Measurements from ENCODE around the gene SELPLG.
A peak's percentile ranks its signal among the peaks of the same experiment; 100 is the strongest.
"Not testable (repeated sequence)": the region's sequence is repeated elsewhere in the genome, so short reads cannot be mapped to it uniquely, and the experiment has no call there.

SELPLG gene

GRCh38 chr12:108633534-108634248, at the start of gene SELPLG:
Gene SELPLG (minus strand): TSS chr12:108633894. CDS start chr12:108624307, 9,587 bp downstream.
- peak; percentile 68 to 76 for DNase-seq (ENCODE audit: low read depth in 1 of 2, low spot score in 1 of 2)

GRCh38 chr12:108681317-108681716, 47.6 kb upstream of the SELPLG start:
- DNase-seq (ENCODE audit: low read depth in 1 of 2, low spot score in 1 of 2): no peak

GRCh38 chr12:108679106-108679681, 45.5 kb upstream of the SELPLG start:
- DNase-seq (ENCODE audit: low read depth in 1 of 2, low spot score in 1 of 2): no peak

DNA sequence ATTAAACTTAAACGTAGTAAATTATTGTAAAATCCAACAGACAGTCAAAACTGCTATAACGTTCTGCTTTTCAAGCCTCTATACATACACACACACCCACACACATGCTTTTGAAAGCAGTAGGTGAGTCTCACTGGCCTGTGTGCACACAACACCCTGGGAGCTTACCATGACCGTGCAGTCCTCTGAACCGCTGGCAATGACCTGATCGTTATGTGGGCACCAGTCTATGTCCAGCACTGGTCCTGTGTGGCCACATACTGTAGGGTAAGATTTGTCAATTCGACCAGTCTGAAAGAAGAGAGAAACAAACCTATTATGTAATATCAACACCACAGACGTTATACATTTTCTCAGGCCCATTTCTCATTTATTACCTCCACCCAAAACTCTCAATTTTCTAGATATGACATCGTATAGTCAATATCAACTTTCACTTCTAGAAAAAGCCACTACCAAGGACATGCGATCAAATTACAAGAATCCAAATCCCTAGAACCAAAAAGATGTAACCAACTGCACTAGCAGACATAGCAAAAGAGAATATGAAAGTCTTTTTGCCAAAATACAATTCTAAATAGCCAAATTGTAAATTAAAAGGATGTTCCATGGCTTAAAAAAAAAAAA, 44.5 kb upstream of the SELPLG start:
- no peak for DNase-seq (ENCODE audit: low read depth in 1 of 2, low spot score in 1 of 2)

GRCh38 chr12:108677381-108677780, 43.7 kb upstream of the SELPLG start:
- DNase-seq (ENCODE audit: low read depth in 1 of 2, low spot score in 1 of 2): no peak

DNA sequence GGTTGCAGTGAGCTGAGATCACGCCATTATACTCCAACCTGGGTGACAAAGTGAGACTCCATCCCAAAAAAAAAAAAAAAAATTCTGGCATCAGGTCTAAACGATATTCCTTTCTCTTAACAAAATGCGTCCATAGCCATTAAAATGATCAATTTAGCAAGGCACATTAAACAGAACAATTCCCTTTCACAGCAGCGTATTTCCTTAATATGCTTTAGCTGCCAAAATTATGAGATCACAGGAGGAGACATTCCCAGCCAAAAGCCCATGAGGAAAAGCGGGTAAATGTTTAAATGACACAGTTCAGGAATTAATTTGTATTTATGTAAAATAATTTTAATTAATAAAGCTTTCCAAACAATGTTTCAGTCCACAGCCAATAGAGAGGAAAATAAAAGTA, 43.0 kb upstream of the SELPLG start:
- DNase-seq (ENCODE audit: low read depth in 1 of 2, low spot score in 1 of 2): no peak

DNA sequence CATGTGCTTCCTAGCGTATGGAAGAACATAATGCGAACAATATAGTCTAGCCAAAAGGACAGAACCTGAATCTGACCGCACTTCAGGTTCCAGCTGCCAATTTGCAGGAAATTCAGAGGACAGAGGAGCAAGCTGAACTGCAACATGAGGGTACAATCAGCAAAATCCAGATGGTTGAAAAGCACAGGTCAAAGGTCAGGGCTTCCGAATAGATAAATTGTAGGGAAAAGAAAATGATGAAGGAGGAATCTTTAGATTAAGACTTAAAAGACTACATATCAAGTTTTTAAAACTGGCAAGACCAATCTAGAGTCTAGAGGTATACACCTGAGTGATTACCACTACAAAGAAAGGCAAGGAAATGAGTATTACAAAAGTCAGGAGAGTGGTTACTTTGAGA, 42.1 kb upstream of the SELPLG start:
- DNase-seq (ENCODE audit: low read depth in 1 of 2, low spot score in 1 of 2): no peak

- DNase-seq (ENCODE audit: low read depth in 1 of 2, low spot score in 1 of 2): no peak
Measured at GRCh38 chr12:108672054-108672453, 38.4 kb upstream of the SELPLG start.

DNA sequence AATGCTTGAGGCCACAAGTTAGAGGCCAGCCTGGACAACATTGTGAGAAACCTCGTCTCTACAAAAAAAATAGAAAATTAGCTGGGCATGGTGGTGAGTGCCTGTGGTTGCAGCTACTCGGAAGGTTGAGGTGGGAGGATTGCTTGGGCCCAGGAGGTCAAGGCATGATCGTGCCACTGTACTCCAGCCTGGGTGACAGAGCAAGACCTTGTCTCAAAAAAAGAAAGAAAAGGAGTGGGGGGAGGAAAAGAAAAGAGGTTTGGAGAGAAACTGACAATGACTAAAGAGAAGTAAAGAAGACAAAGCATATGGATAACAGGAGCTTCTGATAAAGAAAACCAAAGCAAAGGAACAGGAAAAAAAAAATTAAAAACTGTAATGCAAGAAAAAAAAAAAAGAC, 37.4 kb upstream of the SELPLG start:
- no peak for DNase-seq (ENCODE audit: low read depth in 1 of 2, low spot score in 1 of 2)

DNA sequence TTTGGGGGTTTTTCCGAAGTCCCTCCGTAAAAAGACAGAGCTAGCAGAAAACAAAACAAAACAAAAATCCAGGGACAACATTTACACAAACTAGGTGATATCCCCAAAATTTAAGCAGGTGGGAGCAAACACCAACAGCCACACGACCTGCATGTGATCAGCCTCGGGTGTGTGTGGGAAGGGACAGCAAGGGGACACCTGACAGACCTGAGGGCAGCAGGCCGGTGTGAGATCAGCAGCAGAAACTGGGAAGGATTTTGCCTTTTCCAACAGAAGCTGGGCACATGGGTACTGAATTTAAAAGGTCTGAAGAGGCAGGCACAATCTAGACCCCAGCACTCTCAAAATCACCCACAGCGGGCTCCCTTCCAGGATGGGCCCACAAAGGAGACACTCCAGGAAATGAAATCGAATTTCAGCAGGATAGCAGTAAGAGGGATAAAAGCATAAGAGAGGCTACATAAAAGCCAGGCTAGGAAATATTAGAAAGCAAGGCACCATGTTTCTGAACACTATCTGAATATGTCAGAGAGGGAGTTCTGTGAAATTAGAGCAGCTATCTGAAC, 36.5 kb upstream of the SELPLG start:
- DNase-seq (ENCODE audit: low read depth in 1 of 2, low spot score in 1 of 2): no peak

GRCh38 chr12:108668542-108668941, 34.8 kb upstream of the SELPLG start:
- DNase-seq (ENCODE audit: low read depth in 1 of 2, low spot score in 1 of 2): no peak

DNA sequence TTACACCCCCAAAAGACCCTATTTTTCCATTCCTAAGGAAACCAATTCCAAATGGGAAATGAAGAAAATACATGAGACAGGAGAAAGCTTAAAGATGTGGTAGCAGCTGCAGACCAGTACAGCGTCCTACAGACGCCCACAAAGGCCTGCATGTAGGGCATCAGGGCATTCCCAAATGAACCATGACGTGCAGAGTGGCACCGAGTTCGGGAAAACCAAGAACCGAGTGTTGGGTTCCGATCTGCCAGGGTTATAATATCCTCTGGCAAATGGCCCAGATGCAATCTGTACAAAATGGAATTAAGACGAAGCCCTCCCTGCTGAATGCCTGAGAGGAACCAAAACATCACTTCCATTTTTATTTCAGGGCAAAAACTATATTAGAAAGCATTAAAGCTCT, 34.4 kb upstream of the SELPLG start:
- DNase-seq (ENCODE audit: low read depth in 1 of 2, low spot score in 1 of 2): no peak

- no peak for DNase-seq (ENCODE audit: low read depth in 1 of 2, low spot score in 1 of 2)
Measured at GRCh38 chr12:108667349-108667748, 33.7 kb upstream of the SELPLG start.

DNA sequence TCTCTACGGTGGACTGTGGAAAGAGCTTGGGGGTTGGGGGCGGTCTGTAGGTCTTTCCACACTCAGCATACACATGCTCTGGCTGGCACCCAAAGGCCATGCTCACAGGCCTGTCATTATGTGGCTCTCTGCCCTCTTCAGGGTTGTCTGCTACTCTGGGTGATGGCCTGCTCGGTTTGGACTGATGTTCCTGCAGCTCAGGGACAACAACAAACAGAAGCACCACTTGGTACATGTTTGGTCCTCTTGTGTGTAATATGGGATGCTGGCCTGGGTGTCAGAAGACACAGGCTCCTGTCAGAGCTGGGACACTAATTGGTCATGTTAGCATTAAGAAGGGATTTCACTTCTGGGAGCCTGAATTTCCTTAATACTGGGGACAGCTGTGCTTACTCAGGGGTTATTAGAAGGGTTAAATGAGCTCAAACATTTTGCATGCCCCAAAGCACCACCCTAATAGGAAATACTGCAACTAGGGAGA, 32.7 kb upstream of the SELPLG start:
- DNase-seq (ENCODE audit: low read depth in 1 of 2, low spot score in 1 of 2): no peak

GRCh38 chr12:108665608-108666202, 32.0 kb upstream of the SELPLG start:
- DNase-seq (ENCODE audit: low read depth in 1 of 2, low spot score in 1 of 2): no peak

DNA sequence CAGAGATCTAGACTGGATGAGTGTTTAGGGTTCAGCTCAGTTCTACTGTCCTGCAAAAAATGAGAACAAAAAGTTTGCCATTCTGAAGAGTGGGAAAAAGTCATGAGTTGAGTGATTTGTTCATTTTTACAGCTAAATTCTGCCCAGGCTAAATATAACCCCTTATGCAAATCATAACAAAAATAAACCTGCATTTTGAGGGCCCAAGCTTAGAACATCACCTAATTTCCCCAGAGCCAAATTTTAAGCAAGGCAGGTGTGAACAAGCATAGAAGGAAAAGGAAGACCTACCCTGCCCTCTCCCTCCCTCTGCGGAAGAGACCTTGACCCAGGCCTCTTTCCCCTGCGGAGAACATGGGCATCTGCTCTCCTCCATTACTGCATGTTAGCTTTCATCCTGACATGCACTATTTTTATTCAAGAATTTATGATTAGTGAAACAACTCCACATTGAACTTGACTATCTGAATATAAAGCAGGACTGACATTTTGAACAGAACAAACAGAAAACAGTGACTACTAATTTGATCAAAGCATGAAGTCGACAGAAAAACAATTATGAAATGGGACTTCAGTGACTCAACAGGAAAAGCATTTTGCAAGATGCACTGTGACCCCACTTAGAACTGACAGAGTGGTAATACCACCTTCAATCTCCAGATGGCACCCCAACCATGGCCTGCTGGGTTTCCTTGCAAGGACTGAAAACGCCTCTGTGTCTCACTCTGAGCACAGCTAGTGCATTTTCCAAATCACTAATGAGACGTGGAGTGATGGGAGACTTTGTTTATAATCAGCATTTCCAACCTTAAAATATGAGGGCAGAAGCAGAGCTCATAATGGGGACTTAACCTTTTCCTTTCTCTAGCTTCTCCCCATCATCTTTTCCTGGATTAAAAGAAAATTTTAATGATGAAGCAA, 30.9 kb upstream of the SELPLG start:
- peak; percentile 59 to 69 for DNase-seq (ENCODE audit: low read depth in 1 of 2, low spot score in 1 of 2)

DNA sequence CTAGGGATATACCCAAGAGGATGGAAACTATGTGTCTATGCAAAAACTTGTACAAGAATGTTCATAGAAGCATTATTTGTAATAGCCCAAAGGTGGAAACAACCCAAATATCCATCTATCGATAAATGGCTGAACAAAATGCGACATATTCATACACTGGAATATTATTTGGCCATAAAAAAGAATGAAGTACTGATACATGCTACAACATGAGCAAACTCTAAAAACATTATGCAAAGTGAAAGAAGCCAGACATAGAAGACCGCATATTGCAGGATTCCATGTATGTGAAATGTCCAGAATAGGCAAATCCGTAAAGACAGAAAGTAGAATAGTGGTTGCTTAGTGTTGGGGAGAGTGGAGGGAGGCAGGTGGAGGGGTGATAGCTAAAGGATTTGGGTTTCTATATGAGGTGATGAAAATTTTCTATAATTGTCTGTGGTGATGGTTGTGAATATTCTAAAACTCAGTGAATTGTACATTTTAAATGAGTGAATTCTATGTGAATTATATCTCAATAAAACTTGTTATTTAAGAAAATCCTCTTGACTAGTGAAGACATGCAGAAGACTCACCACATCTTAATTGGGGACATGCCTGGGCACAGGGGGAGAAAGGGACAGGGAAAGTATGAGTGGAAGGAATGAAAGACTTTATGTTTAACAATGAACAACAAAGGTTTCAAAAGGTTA, 29.8 kb upstream of the SELPLG start:
- DNase-seq (ENCODE audit: low read depth in 1 of 2, low spot score in 1 of 2): no peak

DNA sequence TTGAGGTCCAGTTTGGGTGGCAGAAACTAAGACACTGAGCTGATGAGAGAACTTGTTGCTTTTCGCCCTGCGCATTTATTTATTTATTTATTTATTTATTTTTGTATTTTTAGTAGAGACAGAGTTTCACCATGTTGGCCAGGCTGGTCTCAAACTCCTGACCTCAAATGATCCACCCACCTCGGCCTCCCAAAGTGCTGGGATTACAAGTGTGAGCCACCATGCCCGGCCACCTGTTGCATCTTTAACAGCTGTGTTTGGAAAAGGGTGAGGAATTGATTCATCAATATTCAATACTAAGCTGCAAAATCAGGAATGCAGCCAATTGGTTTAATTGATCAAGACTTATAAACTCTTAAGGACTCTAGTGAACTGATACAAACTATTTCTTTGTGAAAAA, 24.4 kb upstream of the SELPLG start:
- not testable (repeated sequence) for DNase-seq (ENCODE audit: low read depth in 1 of 2, low spot score in 1 of 2)

DNA sequence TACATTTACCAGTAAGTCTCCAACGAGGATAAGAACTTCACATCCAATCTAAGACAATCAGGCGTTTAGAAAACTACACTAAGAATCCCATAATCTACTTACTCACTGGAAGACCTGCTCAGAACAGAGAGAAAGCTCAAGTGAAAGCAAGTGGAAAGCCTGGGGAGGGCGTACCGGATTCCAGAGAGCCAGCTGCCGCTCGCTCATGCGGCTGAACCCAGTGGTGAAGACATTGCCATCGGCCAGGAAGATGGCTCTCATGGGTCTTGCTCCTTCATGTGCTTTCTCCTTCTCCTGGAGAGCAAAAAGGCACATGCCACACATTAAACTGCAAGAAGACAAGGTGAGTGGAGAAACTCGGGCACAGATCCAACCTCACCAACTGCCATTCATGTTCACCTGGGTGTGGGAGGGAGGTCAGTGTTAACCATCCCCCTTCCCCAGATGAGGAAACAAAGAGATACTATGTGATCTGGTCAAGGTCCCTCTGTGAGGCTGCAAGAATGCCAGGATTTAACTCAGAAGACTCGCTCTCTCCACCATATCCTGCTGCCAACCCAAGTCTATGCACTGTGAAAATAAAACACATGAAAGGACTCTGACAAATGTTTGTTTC, 23.5 kb upstream of the SELPLG start:
- DNase-seq (ENCODE audit: low read depth in 1 of 2, low spot score in 1 of 2): no peak

DNA sequence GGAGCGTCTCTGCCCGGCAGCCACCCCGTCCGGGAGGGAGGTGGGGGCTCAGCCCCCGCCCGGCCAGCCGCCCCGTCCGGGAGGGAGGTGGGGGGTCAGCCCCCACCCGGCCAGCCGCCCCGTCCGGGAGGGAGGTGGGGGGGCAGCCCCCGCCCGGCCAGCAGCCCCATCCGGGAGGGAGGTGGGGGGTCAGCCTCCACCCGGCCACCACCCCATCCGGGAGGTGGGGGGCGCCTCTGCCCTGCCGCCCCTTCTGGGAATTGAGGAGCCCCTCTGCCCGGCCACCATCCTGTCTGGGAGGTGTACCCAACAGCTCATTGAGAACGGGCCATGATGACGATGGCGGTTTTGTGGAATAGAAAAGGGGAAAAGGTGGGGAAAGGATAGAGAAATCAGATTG, 22.6 kb upstream of the SELPLG start:
- not testable (repeated sequence) for DNase-seq (ENCODE audit: low read depth in 1 of 2, low spot score in 1 of 2)

All from activated T-helper 1 cell treated with anti-CD3 and anti-CD28 coated beads, Interleukin-2, amount 50 U/mL, for 16 hours (primary cell).